Smooth muscle cell (in vitro differentiated cells): ENCODE data around the gene MDM2. TPM values are rescaled to one million over a fixed set of nuclear protein-coding genes. Genes with fewer than 3 reads are reported as not detected.

Experiments used
- DNase-seq: peaks from one replicate; lab custom pipeline; 2025; ENCODE audit not compliant: unreplicated experiment; lab: John Stamatoyannopoulos, UW
- H2AFZ ChIP-seq: fragments of 200-600 bp; sonication (generic); 2 replicates; pipeline ENCODE4 v1.6.0; 2016; ENCODE audit warnings: antibody characterized with exemption, low read depth, mild to moderate bottlenecking
- H3F3A ChIP-seq: fragments of 200-600 bp; sonication (generic); 2 replicates; pipeline ENCODE4 v1.6.0; 2017; ENCODE audit warnings: antibody characterized with exemption, low read depth
- H3K27ac ChIP-seq: fragments of 200-600 bp; sonication (generic); 2 replicates; pipeline ENCODE4 v1.5.1; 2016; ENCODE audit warnings: low read depth, mild to moderate bottlenecking
- H3K27me3 ChIP-seq: fragments of 200-600 bp; sonication (generic); 2 replicates; pipeline ENCODE4 v1.6.1; 2016; ENCODE audit warnings: low read depth, mild to moderate bottlenecking
- H3K36me3 ChIP-seq: fragments of 200-600 bp; sonication (generic); 2 replicates; pipeline ENCODE4 v1.5.1; 2016; ENCODE audit warnings: low read depth
- H3K4me1 ChIP-seq: fragments of 200-600 bp; sonication (generic); 2 replicates; pipeline ENCODE4 v1.5.1; 2016; ENCODE audit warnings: low read depth
- H3K4me2 ChIP-seq: fragments of 200-600 bp; sonication (generic); 2 replicates; pipeline ENCODE4 v1.6.0; 2016; ENCODE audit warnings: mild to moderate bottlenecking
- H3K4me3 ChIP-seq: fragments of 200-600 bp; sonication (generic); 2 replicates; pipeline ENCODE4 v1.5.1; 2016; ENCODE audit warnings: mild to moderate bottlenecking
- H3K79me2 ChIP-seq: fragments of 200-600 bp; sonication (generic); 2 replicates; pipeline ENCODE4 v1.6.0; 2016; ENCODE audit warnings: low read depth, mild to moderate bottlenecking
- H3K9ac ChIP-seq: fragments of 200-600 bp; sonication (generic); 2 replicates; pipeline ENCODE4 v1.6.0; 2016; ENCODE audit warnings: low read depth
- H3K9me3 ChIP-seq: fragments of 200-600 bp; sonication (generic); replicated peaks from 2 replicates; pipeline ENCODE4 v1.5.1; 2016; ENCODE audit warnings: low read depth
- H4K20me1 ChIP-seq: fragments of 200-600 bp; sonication (generic); 2 replicates; pipeline ENCODE4 v1.6.0; 2016; ENCODE audit warnings: low read depth
- WGBS: methylation state at CpG from one replicate; pipeline ENCODE4 v1.1.7; 2016; ENCODE audit warnings: low lambda C conversion rate; 5-methylcytosine and 5-hydroxymethylcytosine counted together
- polyA plus RNA-seq: library from polyadenylated mRNA; unstranded; fragments of >200 nt; fragmentation: Nextera tagmentation; extraction: Ambion mirVana; gene quantifications from 2 replicates; pipeline ENCODE4 v1.2.1, GENCODE V29; 2016
- total RNA-seq: library from RNA; depleted of rRNA; stranded (reverse); fragments of >200 nt; gene quantifications from 2 replicates; pipeline ENCODE4 v1.2.3, GENCODE V29; 2014
- TF ChIP-seq, protein P1 (sequence below): fragments of 200-600 bp; sonication (generic); IDR thresholded peaks from 2 replicates; pipeline ENCODE4 v1.5.1; 2017; ENCODE audit warnings: borderline replicate concordance, mild to moderate bottlenecking, antibody characterized with exemption; ENCODE audit not compliant: insufficient read depth, poor library complexity, severe bottlenecking

The MDM2 gene
- total and polyA plus RNA-seq, 2 experiments from 2014 or later: 43.4 to 189 TPM

DNA sequence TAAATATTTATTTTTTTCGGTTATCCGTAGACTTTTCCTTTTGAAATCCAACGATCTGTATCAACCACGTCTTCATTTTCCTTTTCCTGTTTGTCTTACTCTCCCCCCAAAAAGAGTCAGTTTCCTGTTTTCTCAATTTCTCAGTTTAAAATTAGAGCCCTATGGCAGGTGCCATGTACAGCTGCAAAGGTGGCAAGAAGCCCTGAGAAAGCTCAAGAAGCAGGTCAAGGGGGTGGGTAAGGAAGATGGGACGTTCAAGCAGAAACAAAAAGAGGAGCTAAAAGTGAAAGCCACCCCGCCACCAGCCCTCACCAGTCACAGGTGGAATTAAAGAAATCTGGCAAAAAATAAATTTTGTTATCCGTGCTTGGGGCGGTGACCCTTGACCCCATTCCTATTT is 35.3 kb upstream of the MDM2 start:
- Histone ChIP-seq H3K27ac (no peak overlapping the region), H3K4me1 (no peaks in the 10 kb centered on the region), H3K9me3 (no peaks in the 10 kb centered on the region), H3K27me3 (no peaks in the 10 kb centered on the region), H3K79me2 (no peaks in the 10 kb centered on the region), H3K4me3 (no peak overlapping the region), H3K4me2 (no peak overlapping the region), H3K36me3 (no peaks in the 10 kb centered on the region), H4K20me1 (no peaks in the 10 kb centered on the region), H3F3A (no peaks in the 10 kb centered on the region), H2AFZ (no peak overlapping the region), H3K9ac (no peak overlapping the region)
- TF ChIP-seq, protein P1, sequence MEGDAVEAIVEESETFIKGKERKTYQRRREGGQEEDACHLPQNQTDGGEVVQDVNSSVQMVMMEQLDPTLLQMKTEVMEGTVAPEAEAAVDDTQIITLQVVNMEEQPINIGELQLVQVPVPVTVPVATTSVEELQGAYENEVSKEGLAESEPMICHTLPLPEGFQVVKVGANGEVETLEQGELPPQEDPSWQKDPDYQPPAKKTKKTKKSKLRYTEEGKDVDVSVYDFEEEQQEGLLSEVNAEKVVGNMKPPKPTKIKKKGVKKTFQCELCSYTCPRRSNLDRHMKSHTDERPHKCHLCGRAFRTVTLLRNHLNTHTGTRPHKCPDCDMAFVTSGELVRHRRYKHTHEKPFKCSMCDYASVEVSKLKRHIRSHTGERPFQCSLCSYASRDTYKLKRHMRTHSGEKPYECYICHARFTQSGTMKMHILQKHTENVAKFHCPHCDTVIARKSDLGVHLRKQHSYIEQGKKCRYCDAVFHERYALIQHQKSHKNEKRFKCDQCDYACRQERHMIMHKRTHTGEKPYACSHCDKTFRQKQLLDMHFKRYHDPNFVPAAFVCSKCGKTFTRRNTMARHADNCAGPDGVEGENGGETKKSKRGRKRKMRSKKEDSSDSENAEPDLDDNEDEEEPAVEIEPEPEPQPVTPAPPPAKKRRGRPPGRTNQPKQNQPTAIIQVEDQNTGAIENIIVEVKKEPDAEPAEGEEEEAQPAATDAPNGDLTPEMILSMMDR: no peak
- no peak for DNase-seq
- 96% methylated on average over 8 of the region's 8 CpGs for WGBS

DNA sequence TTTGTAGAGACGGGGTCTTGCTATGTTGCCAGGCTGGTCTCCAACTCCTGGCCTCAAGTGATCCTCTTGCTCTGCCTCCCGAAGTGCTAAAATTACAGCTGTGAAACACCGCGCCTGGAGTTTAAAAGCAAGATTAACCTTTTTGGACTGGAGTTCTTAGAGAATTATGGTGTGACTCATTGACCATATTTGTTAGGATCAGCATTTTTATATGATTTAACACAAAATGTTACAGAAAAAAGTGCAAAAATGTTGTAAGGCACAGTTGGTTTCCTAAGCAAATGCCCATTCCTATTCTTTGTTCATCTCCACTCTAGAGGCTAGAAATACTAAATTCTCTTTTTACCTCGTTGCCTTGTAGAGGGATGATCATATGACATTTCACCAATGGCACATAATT is 34.4 kb upstream of the MDM2 start:
- WGBS: 93% methylated on average over 5 of the region's 5 CpGs
- no peak overlapping the region for H3K27ac ChIP-seq
- no peaks in the 10 kb centered on the region for H3K36me3 ChIP-seq
- H3K4me3 ChIP-seq: no peak overlapping the region
- H3F3A ChIP-seq: no peaks in the 10 kb centered on the region
- no peaks in the 10 kb centered on the region for H3K4me1 ChIP-seq
- TF ChIP-seq, protein P1: no peak
- H3K27me3 ChIP-seq: no peaks in the 10 kb centered on the region
- H4K20me1 ChIP-seq: no peaks in the 10 kb centered on the region
- no peak overlapping the region for H2AFZ ChIP-seq
- no peaks in the 10 kb centered on the region for H3K9me3 ChIP-seq
- no peak for DNase-seq
- H3K9ac ChIP-seq: no peak overlapping the region
- H3K79me2 ChIP-seq: no peaks in the 10 kb centered on the region
- no peak overlapping the region for H3K4me2 ChIP-seq

DNA sequence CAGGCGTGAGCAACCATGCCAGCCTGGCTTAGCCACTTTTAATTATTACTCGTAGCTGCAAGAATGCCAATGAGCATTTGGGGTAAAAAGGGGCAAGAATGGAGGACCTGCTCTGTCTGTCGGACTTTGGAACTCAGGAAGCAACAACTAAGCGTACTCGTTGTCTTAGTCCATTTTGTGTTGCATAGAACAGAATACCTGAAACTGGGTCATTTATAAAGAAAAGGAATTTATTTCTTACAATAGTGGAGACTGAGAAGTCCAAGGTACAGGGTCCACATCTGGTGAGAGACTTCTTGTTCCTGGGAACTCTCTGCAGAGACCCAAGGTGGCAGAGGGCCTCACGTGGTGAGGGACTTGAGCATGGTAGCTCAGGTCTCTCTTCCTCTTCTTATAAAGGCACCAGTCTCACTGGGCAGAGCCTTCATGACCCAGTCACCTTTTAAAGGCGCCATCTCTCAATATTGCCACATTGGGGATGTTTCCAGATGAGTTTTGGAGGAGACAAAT is 32.8 kb upstream of the MDM2 start:
- H4K20me1 ChIP-seq: no peaks in the 10 kb centered on the region
- H3K9ac ChIP-seq: no peak overlapping the region
- no peak overlapping the region for H2AFZ ChIP-seq
- no peak overlapping the region for H3K4me3 ChIP-seq
- no peaks in the 10 kb centered on the region for H3K79me2 ChIP-seq
- no peaks in the 10 kb centered on the region for H3K4me1 ChIP-seq
- TF ChIP-seq, protein P1: no peak
- no peaks in the 10 kb centered on the region for H3K9me3 ChIP-seq
- no peaks in the 10 kb centered on the region for H3K36me3 ChIP-seq
- no peak overlapping the region for H3K4me2 ChIP-seq
- no peaks in the 10 kb centered on the region for H3F3A ChIP-seq
- DNase-seq: no peak
- H3K27ac ChIP-seq: no peak overlapping the region
- 97% methylated on average over 7 of the region's 7 CpGs for WGBS
- H3K27me3 ChIP-seq: no peaks in the 10 kb centered on the region

DNA sequence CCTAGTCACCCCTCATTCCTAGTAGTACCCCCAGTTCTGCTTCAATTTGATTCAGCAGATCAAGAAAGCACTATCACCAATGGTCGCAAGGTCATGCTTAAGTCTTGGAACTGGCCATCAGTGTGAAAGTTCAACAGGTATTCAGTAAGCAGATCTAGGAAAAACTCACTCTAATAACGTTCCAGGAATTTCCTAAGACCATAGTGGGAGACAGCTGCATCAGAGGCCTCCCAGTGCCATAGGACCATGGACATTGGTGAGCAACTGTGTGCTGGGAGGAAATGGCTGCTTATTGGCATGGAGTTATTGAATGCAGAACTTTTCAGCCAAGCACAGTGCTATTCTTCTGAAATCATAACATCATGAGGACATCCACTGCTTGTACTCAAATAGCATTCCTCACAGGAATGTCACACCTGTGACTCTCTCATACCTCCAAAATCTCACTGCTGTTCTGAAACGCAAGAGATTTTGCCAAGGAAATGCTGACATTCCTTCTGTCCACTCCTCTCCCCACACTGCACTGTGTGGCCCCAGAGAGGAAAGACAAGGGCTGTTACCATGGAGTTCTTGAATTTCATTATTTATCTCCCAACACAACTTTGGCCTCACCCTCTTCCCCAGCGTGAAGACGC is 30.9 kb upstream of the MDM2 start:
- Histone ChIP-seq H3K9ac (no peak overlapping the region), H4K20me1 (no peaks in the 10 kb centered on the region), H3K27ac (no peak overlapping the region), H2AFZ (no peak overlapping the region), H3K4me2 (no peak overlapping the region), H3F3A (no peaks in the 10 kb centered on the region), H3K36me3 (no peaks in the 10 kb centered on the region), H3K4me3 (no peak overlapping the region), H3K79me2 (no peaks in the 10 kb centered on the region), H3K9me3 (no peaks in the 10 kb centered on the region), H3K4me1 (no peaks in the 10 kb centered on the region), H3K27me3 (no peaks in the 10 kb centered on the region)
- WGBS: 83% methylated on average over 5 of the region's 5 CpGs
- DNase-seq: no peak
- TF ChIP-seq, protein P1: no peak
